IgD-negative memory B cell (primary cell): ENCODE results near the gene TMEM209. TPM values are rescaled to one million over a fixed set of nuclear protein-coding genes. Genes with fewer than 3 reads are reported as not detected.
"Not testable (repeated sequence)": the region's sequence is repeated elsewhere in the genome, so short reads cannot be mapped to it uniquely, and the experiment has no call there.

ENCODE experiments used
- H3K27ac Mint-ChIP-seq, 3 donors: one replicate each; pipeline ENCODE4 v1.8.0; 2020 to 2022; ENCODE audit warnings: mild to moderate bottlenecking in 3 of 3, mixed read lengths in 3 of 3, moderate library complexity in 1 of 3
- H3K27me3 Mint-ChIP-seq: one replicate; pipeline ENCODE4 v1.8.0; 2021; ENCODE audit warnings: mixed read lengths
- H3K36me3 Mint-ChIP-seq: one replicate; pipeline ENCODE4 v1.8.0; 2020; ENCODE audit warnings: mild to moderate bottlenecking, mixed read lengths
- H3K4me1 Mint-ChIP-seq, 3 donors: one replicate each; pipeline ENCODE4 v1.8.0; 2020 to 2022; ENCODE audit warnings: mixed read lengths in 3 of 3, mild to moderate bottlenecking in 1 of 3
- H3K4me3 Mint-ChIP-seq, 4 donors: one replicate each; pipeline ENCODE4 v1.8.0; 2020 to 2022; ENCODE audit warnings: mild to moderate bottlenecking in 4 of 4, mixed read lengths in 4 of 4, moderate library complexity in 3 of 4
- H3K9me3 Mint-ChIP-seq, 3 donors: one replicate each; pipeline ENCODE4 v1.8.0; 2020 to 2021; ENCODE audit warnings: mixed read lengths in 3 of 3, mild to moderate bottlenecking in 1 of 3
- polyA plus RNA-seq: library from polyadenylated mRNA; unstranded; fragments of 300-500 nt; fragmentation: Illumina TruSeq; gene quantifications from one replicate; pipeline ENCODE4 v1.2.3, GENCODE V29; 2021

TMEM209 gene
- polyA plus RNA-seq, 1 donor from 2014 or later: 39.0 TPM

DNA sequence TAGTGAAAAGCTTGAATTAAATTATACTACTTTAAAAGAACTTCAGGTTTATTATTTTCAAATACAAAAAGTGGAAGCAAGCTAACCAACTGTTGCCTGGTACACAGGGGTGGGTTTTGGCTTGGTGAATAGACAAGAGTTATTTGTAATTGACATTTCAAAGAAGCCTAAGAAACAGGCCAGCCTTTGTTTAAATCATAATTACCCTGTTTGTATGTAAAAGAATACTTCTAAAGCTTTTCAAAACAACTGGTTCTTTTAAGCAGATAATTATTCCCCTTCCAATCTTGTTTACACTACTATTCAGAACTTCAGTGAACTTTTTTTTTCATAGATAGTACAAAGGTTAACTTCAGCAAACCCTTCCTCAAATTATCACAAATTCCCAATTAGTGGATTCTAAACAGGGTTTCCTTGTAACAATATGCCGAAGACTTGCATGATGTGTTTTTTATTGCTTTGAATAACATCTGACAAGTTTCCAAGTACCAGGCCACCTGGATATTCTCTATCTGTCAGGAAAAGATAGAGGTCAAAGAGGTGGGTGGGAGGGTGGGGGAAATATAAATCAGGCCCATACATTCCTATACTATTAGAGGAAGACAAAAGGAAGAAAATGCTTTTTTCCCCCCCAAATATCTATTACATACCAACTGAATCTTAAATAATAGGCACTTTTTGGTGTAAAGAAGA lies 22.8 kb upstream of the TMEM209 start:
- Mint-ChIP-seq H3K4me3 (no peak overlapping the region), H3K27me3 (no peaks in the 10 kb centered on the region), H3K4me1 (peaks cover 0 to 3% (median 0%) of the 10 kb centered on the region in 3 donors), H3K9me3 (no peaks in the 10 kb centered on the region), H3K36me3 (no peaks in the 10 kb centered on the region), H3K27ac (no peak overlapping the region)

DNA sequence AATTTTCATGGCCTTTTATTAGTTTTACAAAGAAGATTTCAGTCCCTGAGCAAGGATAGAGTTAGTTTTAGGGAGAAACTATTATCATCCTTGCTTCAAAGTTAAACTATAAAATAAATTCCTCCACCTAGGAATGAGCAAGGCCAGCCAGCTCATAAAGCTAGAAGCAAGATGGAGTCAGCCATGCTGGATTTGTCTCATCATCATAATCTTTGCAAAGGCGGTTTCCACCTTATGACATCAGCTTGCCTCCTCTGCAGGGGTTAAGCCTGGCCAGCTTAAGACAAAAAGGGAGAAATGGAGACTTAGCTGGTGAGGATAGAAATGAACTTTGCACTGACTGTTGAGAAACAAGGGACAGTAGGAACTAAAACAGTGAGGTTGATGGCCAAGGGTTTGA lies 21.1 kb upstream of the TMEM209 start:
- Mint-ChIP-seq H3K4me3 (no peak overlapping the region), H3K27ac (no peak overlapping the region), H3K9me3 (no peaks in the 10 kb centered on the region), H3K27me3 (no peaks in the 10 kb centered on the region), H3K4me1 (peaks cover 0 to 3% (median 0%) of the 10 kb centered on the region in 3 donors), H3K36me3 (no peaks in the 10 kb centered on the region)

DNA sequence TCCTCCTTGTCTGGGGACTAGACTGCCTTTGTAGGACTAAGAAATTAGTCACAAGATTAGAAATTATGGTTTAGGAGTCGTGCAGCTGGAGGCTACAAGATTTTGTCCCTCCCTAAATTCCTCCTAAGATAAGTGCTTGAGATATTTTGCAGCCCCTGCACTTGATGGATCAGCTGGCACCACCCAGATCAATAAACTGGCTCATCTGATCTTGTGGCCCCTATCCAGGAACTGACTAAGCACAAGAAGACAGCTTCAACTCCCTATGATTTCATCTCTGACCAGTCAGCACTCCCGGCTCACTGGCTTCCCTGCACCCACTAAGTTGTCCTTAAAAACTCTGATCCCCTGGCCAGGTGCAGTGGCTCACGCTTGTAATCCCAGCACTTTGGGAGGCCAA lies 19.7 kb upstream of the TMEM209 start:
- H3K4me3 Mint-ChIP-seq, H3K4me1 Mint-ChIP-seq, H3K27me3 Mint-ChIP-seq, H3K9me3 Mint-ChIP-seq, H3K36me3 Mint-ChIP-seq, H3K27ac Mint-ChIP-seq: not testable (repeated sequence)

DNA sequence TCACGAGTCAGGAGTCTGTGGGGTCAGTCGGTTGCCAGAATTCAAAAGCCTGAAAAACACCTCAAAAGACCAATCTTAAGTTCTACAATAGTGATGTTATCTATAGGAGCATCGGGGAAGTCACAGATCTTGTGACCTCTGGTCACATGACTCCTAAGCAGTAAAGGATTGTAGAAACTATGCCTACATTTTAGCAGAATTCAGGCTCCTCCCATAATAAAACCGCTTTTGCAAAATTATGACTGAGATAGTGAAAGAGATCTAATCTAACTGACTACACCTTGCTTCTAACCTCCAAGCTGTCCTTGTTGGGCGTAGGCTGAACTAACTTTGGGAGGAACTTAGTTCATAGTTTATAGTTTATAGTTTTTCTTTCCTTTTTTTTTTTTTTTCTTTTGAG lies 19.0 kb upstream of the TMEM209 start:
- H3K4me1 Mint-ChIP-seq: peaks cover 0 to 3% (median 0%) of the 10 kb centered on the region in 3 donors
- H3K4me3 Mint-ChIP-seq: peak overlapping the region in 1 of 4 donors; percentile 81
- no peaks in the 10 kb centered on the region for H3K36me3 Mint-ChIP-seq
- H3K27me3 Mint-ChIP-seq: peaks cover 1% of the 10 kb centered on the region
- no peak overlapping the region for H3K27ac Mint-ChIP-seq
- H3K9me3 Mint-ChIP-seq: no peaks in the 10 kb centered on the region

DNA sequence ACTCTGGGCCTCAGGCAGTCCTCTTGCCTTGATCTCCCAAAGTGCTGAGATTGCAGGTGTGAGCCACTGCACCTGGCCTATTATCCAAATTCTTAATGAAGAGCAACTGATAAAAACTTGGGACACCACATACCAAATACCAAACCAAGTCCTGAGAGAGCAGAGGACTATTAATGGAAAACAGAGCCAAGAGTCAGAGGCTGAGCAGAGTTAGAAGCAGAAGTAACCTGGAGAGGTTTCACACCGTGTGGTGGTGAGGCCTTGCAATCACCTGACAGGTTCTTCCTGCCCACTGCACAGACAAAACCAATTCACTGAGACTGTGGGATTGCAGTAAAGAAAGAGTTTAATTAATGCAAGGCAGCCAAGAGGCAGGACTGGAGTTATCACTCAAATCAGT lies 18.4 kb upstream of the TMEM209 start:
- Mint-ChIP-seq H3K4me3 (no peak overlapping the region), H3K27me3 (peaks cover 1% of the 10 kb centered on the region), H3K9me3 (no peaks in the 10 kb centered on the region), H3K36me3 (no peaks in the 10 kb centered on the region), H3K27ac (no peak overlapping the region), H3K4me1 (peaks cover 0 to 2% (median 0%) of the 10 kb centered on the region in 3 donors)

DNA sequence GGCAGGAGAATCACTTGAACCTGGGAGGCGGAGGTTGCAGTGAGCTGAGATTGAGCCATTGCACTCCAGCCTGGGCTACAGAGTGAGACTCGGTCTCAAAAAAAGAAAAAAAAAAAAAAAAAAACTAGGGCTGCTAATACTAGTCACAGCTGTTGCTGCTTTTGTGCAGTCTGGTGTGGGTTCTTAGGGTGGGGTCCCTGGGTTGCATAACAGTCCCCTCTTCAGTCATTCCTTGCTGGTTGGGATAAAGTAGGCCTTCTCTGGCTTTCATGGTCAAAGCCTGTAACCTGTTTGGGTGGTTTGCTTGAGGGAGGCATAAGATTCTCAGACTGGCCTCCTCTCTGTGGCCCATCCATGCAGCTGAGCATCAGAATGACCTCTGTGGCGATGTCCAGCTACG lies 16.5 kb upstream of the TMEM209 start:
- Mint-ChIP-seq H3K9me3 (no peaks in the 10 kb centered on the region), H3K4me3 (no peak overlapping the region), H3K27me3 (peaks cover 1% of the 10 kb centered on the region), H3K36me3 (no peaks in the 10 kb centered on the region), H3K4me1 (peaks cover 0 to 2% (median 0%) of the 10 kb centered on the region in 3 donors), H3K27ac (no peak overlapping the region)

DNA sequence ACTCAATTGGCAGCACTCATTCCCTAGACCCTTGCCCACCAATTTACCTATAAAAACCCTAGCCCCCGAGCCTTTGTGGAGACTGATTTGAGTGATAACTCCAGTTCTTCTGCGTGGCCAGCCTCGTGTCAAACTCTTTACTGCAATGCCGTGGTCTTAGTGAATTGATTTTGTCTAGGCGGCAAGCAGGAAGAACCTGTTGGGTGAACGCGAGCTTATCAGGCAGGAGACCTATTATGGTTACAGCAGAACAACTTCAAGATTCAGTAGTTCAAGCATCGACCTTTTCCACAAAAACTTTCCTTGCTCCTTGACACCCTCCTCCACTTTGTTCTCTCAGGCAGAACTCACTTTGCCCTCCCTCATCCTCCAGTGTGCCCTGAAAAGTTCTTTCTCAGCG lies 14.7 kb upstream of the TMEM209 start:
- Mint-ChIP-seq H3K9me3 (no peaks in the 10 kb centered on the region), H3K27me3 (peaks cover 1% of the 10 kb centered on the region), H3K27ac (no peak overlapping the region), H3K4me3 (no peak overlapping the region), H3K4me1 (peaks cover 0 to 2% (median 0%) of the 10 kb centered on the region in 3 donors), H3K36me3 (no peaks in the 10 kb centered on the region)

DNA sequence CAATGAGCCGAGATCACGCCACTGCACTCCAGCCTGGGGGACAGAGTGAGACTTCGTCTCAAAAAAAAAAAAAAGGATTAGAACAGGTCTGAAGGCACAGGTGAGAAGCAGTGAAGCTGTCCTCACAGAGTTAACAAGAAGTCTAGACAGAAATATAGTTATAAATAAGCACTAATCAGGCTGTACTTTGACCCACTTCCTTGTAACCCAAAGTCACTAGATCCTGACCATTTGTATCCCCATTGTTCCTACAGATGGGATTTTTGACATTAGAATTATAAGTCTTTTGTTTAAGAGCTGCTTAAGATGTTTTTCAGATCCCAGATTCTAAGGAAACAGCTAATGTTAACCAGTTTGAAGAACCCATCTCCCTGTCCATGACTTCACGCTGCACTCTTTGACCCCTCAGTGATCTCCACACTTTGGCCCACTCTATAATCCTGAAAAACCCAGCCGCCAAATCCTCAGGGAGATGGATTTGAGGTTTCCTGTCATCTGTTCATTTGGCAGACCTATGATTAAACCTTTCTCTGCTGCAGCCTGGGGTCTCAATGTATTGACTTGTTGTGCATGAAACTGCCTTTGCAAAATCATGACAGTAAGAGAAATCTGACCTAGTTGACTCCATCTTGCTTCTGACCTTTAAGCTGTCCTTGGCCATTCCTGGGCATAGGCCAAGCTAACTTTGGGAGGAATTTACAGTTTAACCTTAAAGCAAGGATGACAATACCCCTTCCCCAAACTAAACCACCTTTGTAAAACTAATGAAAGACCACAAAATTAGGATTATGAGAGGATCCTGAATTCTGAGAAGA lies 13.8 kb upstream of the TMEM209 start:
- Mint-ChIP-seq H3K4me1 (peaks cover 0 to under 1% (median 0%) of the 10 kb centered on the region in 3 donors), H3K9me3 (no peaks in the 10 kb centered on the region), H3K27ac (no peak overlapping the region), H3K27me3 (peaks cover 1% of the 10 kb centered on the region), H3K36me3 (no peaks in the 10 kb centered on the region), H3K4me3 (no peak overlapping the region)

DNA sequence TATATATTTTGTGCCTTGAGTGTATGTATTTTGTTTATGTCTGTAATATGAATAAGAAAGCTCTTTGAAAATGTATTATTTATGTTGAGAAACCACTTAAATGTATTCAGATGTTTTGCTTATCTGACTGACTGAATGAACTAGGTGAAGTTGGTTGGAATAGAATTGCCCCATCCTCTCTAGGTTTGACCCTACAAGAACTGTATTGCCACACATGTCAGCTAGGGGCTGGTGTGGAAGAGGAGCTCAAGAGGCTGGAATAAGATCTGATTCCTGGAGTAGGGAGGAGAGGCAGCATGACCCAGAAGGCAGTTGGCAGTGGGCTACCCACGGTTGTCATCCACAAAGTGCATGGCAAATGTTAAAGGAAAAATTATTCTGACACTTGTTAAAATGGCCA lies 11.5 kb upstream of the TMEM209 start:
- Mint-ChIP-seq H3K27ac (no peak overlapping the region), H3K36me3 (no peaks in the 10 kb centered on the region), H3K27me3 (peaks cover 6% of the 10 kb centered on the region), H3K4me3 (no peak overlapping the region), H3K4me1 (no peaks in the 10 kb centered on the region), H3K9me3 (no peaks in the 10 kb centered on the region)

DNA sequence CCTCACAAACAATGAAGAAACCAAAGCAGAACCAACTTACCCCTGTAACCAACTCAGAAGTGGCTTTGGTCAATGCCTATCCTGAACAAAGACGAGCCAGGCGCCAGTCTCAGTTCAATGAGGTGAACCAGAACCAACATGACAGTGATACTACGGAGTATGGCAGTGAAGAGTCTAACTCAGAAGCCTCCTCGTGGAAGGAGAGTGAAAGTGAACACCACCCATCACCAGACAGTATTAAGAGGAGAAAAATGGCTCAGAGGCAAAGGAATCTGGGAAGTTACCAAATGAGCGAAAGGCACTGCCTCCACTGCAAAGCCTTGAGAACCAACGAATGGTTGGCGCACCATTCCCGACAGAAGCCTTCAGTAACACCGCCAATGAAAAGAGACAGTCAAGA lies 10.8 kb upstream of the TMEM209 start:
- Mint-ChIP-seq H3K36me3 (no peaks in the 10 kb centered on the region), H3K27me3 (peaks cover 8% of the 10 kb centered on the region)

DNA sequence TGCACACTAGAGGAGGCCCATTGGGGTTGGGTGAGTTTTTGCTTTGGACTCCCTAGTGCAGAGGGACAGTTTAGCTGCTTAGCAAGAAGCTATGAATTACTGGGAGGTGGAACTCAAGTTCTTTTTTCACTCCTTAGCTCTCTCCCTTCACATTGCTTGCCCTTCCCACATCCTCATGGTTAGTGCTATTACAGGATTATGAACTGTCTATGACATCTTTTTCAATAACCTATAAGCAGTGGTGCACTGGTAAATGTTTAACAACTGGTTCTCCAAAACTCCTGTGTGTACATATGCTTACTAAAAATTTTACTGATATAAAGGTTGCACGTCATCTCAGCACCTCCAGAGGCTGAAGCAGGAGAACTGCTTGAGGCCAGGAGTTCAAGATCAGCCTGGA lies 8.6 kb upstream of the TMEM209 start:
- no peaks in the 10 kb centered on the region for H3K4me1 Mint-ChIP-seq
- no peak overlapping the region for H3K27ac Mint-ChIP-seq
- no peak overlapping the region for H3K4me3 Mint-ChIP-seq
- no peaks in the 10 kb centered on the region for H3K9me3 Mint-ChIP-seq
- peaks cover 6% of the 10 kb centered on the region for H3K27me3 Mint-ChIP-seq
- no peaks in the 10 kb centered on the region for H3K36me3 Mint-ChIP-seq

More for the DNA sequence above, 10.8 kb upstream of the TMEM209 start:
- Mint-ChIP-seq H3K9me3 (no peaks in the 10 kb centered on the region), H3K4me1 (no peaks in the 10 kb centered on the region), H3K27ac (no peak overlapping the region), H3K4me3 (no peak overlapping the region)

DNA sequence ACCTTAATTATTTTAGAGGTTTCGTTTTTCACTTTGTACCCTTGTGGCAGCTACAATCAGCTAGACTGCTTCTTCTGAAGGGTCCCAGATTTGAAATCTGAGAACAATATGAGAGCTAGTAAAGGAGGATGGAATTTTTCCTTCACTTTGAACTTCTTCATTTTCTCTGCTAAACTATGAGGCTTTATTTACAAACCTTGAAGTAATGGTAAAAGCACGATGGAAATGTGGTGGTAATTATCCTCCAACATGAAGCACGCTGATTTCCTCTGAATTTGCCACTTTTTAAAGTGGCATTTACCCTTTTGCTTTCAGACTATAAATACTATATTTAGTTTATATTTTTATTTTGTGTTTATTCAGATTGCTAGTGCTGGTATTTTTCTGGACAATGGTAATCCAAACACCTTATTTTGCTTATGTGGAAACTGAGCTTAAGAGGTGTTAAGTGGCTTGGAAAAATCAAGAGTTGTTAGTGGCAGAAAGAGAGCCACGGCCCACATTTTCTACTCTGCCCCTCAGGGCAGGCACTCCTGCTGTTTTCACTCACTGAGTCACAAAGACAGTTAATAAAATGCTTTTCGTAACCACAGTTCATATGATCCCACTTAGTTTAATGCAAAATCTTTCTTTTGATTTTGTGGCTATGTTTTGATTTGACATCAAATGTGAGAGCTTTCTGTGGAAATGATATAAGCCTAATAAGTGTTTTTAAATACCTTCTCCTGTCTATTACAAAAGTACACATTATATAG lies 5.2 kb upstream of the TMEM209 start:
- Mint-ChIP-seq H3K4me1 (peaks cover 0 to 7% (median 4%) of the 10 kb centered on the region in 3 donors), H3K27me3 (peaks cover 6% of the 10 kb centered on the region), H3K4me3 (no peak overlapping the region), H3K9me3 (no peaks in the 10 kb centered on the region), H3K36me3 (peaks cover 1% of the 10 kb centered on the region), H3K27ac (no peak overlapping the region)

DNA sequence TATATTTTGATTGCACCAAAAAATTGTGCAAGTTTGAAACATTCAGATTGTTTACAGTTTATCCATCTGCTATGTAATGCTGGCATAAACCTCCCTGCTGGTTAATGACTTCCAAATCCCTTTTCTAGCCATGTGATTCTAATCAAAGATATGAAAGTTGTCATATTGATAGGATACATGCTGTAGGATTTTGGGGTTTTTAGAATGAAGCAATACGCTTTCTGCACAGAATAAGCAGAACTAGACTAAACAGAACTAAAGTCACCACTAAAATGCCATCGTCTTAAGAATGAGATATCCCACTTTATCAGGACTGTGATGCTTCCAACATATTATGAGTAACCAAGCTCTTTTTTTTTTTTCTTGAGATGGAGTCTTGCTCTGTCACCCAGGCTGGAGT lies 3.3 kb upstream of the TMEM209 start:
- Mint-ChIP-seq H3K27ac (no peak overlapping the region), H3K4me1 (peaks cover 4 to 14% (median 11%) of the 10 kb centered on the region in 3 donors), H3K9me3 (no peaks in the 10 kb centered on the region), H3K36me3 (peaks cover 1% of the 10 kb centered on the region), H3K4me3 (no peak overlapping the region), H3K27me3 (peaks cover 6% of the 10 kb centered on the region)

DNA sequence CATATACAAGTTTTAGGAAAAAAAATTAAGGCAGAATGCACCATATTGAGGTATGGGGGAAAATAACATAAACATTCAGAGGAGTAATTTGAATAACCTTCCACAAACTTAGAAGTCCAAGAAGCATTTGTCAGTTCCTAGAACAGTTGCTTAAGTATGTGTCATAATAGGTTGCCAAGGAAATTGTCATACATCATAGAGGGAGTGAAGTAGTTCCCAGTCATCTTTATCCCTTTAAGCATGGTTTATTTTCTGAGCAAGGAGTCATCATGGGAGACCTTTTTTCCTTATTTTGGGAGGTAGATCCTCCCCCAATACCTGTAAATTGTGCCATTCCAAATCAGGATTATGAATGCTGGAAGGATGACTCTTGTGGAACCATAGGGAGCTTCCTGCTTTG lies 2.4 kb upstream of the TMEM209 start, which contains the start of gene SSMEM1:
Gene SSMEM1, plus strand, starts transcription at position 219 of the 400 bp plus-strand sequence. Its CDS starts 51 bp downstream, at position 270.
- peaks cover 6% of the 10 kb centered on the region for H3K27me3 Mint-ChIP-seq
- peaks cover 4 to 15% (median 14%) of the 10 kb centered on the region in 3 donors for H3K4me1 Mint-ChIP-seq
- H3K4me3 Mint-ChIP-seq: peak within 1 kb of the TSS in 2 of 4 donors; percentile 12 to 55
- peak within 1 kb of the TSS in 1 of 3 donors; percentile 59 for H3K27ac Mint-ChIP-seq
- peaks cover 1% of the 10 kb centered on the region for H3K36me3 Mint-ChIP-seq
- H3K9me3 Mint-ChIP-seq: no peaks in the 10 kb centered on the region

DNA sequence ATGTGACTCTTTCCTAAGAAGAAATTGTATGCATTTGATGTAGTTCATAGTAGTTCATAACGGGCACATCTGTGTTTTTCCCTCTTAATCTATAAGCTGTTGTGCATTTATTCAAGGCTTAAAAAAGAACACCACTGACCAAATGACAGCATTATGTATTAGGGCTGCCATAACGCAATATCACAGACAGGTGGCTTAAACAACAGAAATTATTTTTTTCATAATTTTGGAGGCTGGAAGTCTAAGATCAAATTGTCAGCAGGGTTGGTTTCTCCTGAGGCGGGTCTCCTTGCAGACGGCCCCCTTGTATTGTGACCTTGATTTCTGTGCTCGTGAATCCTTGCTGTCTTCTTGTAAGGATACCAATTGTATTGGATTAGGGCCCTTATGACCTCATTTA lies 1.8 kb upstream of the TMEM209 start:
- H3K27me3 Mint-ChIP-seq: peaks cover 4% of the 10 kb centered on the region
- peaks cover 4 to 15% (median 14%) of the 10 kb centered on the region in 3 donors for H3K4me1 Mint-ChIP-seq
- H3K27ac Mint-ChIP-seq: peak overlapping the region in 1 of 3 donors; percentile 59
- H3K9me3 Mint-ChIP-seq: no peaks in the 10 kb centered on the region
- H3K4me3 Mint-ChIP-seq: peak overlapping the region in 2 of 4 donors; percentile 12 to 55
- H3K36me3 Mint-ChIP-seq: peaks cover 1% of the 10 kb centered on the region
